Immature natural killer cell (primary cell): Measurements from ENCODE around the gene C5orf58. TPM values are rescaled to one million over a fixed set of nuclear protein-coding genes. Genes with fewer than 3 reads are reported as not detected.

Experiments
- DNase-seq, 3 donors: peaks; one replicate each; pipeline ENCODE4 v3.0.0; 2022; ENCODE audit warnings: mixed read lengths in 1 of 3
- H3K27ac Mint-ChIP-seq, 6 donors: one replicate each; pipeline ENCODE4 v1.8.0; 2020; ENCODE audit warnings: mixed read lengths in 6 of 6, mild to moderate bottlenecking in 5 of 6, inconsistent platforms in 4 of 6, moderate library complexity in 3 of 6
- H3K27me3 Mint-ChIP-seq, 3 donors: one replicate each; pipeline ENCODE4 v1.8.0; 2020 to 2021; ENCODE audit warnings: low read depth in 3 of 3, mild to moderate bottlenecking in 3 of 3, mixed read lengths in 3 of 3, moderate library complexity in 3 of 3, inconsistent platforms in 1 of 3
- H3K36me3 Mint-ChIP-seq, 3 donors: one replicate each; pipeline ENCODE4 v1.8.0; 2020; ENCODE audit warnings: mixed read lengths in 3 of 3, inconsistent platforms in 2 of 3, mild to moderate bottlenecking in 2 of 3
- H3K4me1 Mint-ChIP-seq, 2 donors: one replicate each; pipeline ENCODE4 v1.8.0; 2020; ENCODE audit warnings: inconsistent platforms in 2 of 2, mild to moderate bottlenecking in 2 of 2, mixed read lengths in 2 of 2, moderate library complexity in 1 of 2
- H3K4me3 Mint-ChIP-seq, 5 donors: one replicate each; pipeline ENCODE4 v1.8.0; 2020; ENCODE audit warnings: mild to moderate bottlenecking in 5 of 5, mixed read lengths in 5 of 5, inconsistent platforms in 3 of 5, moderate library complexity in 3 of 5
- H3K9me3 Mint-ChIP-seq, 6 donors: one replicate each; pipeline ENCODE4 v1.8.0; 2020; ENCODE audit warnings: mild to moderate bottlenecking in 6 of 6, mixed read lengths in 6 of 6, inconsistent platforms in 4 of 6, moderate library complexity in 3 of 6
- polyA plus RNA-seq, 3 donors: library from polyadenylated mRNA; unstranded; fragments of 300-500 nt; fragmentation: Illumina TruSeq; gene quantifications; one replicate each; pipeline ENCODE4 v1.2.3, GENCODE V29; 2021

The C5orf58 gene
- polyA plus RNA-seq: 1 to 10 TPM in 1 of 3 donors, under 1 TPM in 1, not detected in 1; 0.23 to 1.9 TPM

- no peaks in the 10 kb centered on the region for H3K27me3 Mint-ChIP-seq
- H3K9me3 Mint-ChIP-seq: no peaks in the 10 kb centered on the region
- peaks cover 0 to 7% (median 0%) of the 10 kb centered on the region in 3 donors for H3K36me3 Mint-ChIP-seq
- no peaks in the 10 kb centered on the region for H3K4me1 Mint-ChIP-seq
- H3K4me3 Mint-ChIP-seq: no peak within 1 kb of the TSS
- DNase-seq: no peak
- peak within 1 kb of the TSS in 1 of 6 donors; percentile 17 for H3K27ac Mint-ChIP-seq
Observed at GRCh38 chr5:170232786-170233185, at the start of gene C5orf58. TSS of gene C5orf58 (plus strand) at chr5:170232985. CDS start at chr5:170234977, 1,992 bp downstream.

GRCh38 chr5:170183816-170184687, 48.7 kb upstream of the C5orf58 start:
- H3K27me3 Mint-ChIP-seq: no peaks in the 10 kb centered on the region
- no peak overlapping the region for H3K4me3 Mint-ChIP-seq
- H3K27ac Mint-ChIP-seq: no peak overlapping the region
- H3K9me3 Mint-ChIP-seq: no peaks in the 10 kb centered on the region
- peak in 2 of 3 donors; percentile 6 to 15 for DNase-seq
- no peaks in the 10 kb centered on the region for H3K36me3 Mint-ChIP-seq
- no peaks in the 10 kb centered on the region for H3K4me1 Mint-ChIP-seq

GRCh38 chr5:170184737-170185136, 48.0 kb upstream of the C5orf58 start:
- no peaks in the 10 kb centered on the region for H3K36me3 Mint-ChIP-seq
- no peaks in the 10 kb centered on the region for H3K27me3 Mint-ChIP-seq
- no peaks in the 10 kb centered on the region for H3K4me1 Mint-ChIP-seq
- no peak overlapping the region for H3K27ac Mint-ChIP-seq
- no peaks in the 10 kb centered on the region for H3K9me3 Mint-ChIP-seq
- DNase-seq: no peak
- H3K4me3 Mint-ChIP-seq: no peak overlapping the region

GRCh38 chr5:170186156-170186555, 46.6 kb upstream of the C5orf58 start:
- Mint-ChIP-seq H3K9me3 (no peaks in the 10 kb centered on the region), H3K4me3 (no peak overlapping the region), H3K36me3 (no peaks in the 10 kb centered on the region), H3K27me3 (no peaks in the 10 kb centered on the region), H3K4me1 (no peaks in the 10 kb centered on the region), H3K27ac (no peak overlapping the region)
- no peak for DNase-seq

GRCh38 chr5:170186856-170187255, 45.9 kb upstream of the C5orf58 start:
- no peaks in the 10 kb centered on the region for H3K36me3 Mint-ChIP-seq
- no peak for DNase-seq
- H3K27me3 Mint-ChIP-seq: no peaks in the 10 kb centered on the region
- no peak overlapping the region for H3K27ac Mint-ChIP-seq
- no peaks in the 10 kb centered on the region for H3K4me1 Mint-ChIP-seq
- no peaks in the 10 kb centered on the region for H3K9me3 Mint-ChIP-seq
- no peak overlapping the region for H3K4me3 Mint-ChIP-seq

GRCh38 chr5:170190436-170191134, 42.2 kb upstream of the C5orf58 start:
- peaks cover 0 to 2% (median 0%) of the 10 kb centered on the region in 3 donors for H3K27me3 Mint-ChIP-seq
- no peaks in the 10 kb centered on the region for H3K4me1 Mint-ChIP-seq
- no peak overlapping the region for H3K27ac Mint-ChIP-seq
- DNase-seq: no peak
- H3K4me3 Mint-ChIP-seq: no peak overlapping the region
- no peaks in the 10 kb centered on the region for H3K9me3 Mint-ChIP-seq
- no peaks in the 10 kb centered on the region for H3K36me3 Mint-ChIP-seq

- Mint-ChIP-seq H3K36me3 (no peaks in the 10 kb centered on the region), H3K4me1 (no peaks in the 10 kb centered on the region), H3K27ac (no peak overlapping the region), H3K4me3 (no peak overlapping the region), H3K9me3 (no peaks in the 10 kb centered on the region), H3K27me3 (peaks cover 0 to 4% (median 0%) of the 10 kb centered on the region in 3 donors)
- DNase-seq: no peak
Observed at GRCh38 chr5:170192829-170193228, 40.0 kb upstream of the C5orf58 start.

- peaks cover 0 to 4% (median 0%) of the 10 kb centered on the region in 3 donors for H3K27me3 Mint-ChIP-seq
- no peak for DNase-seq
- no peak overlapping the region for H3K4me3 Mint-ChIP-seq
- H3K36me3 Mint-ChIP-seq: no peaks in the 10 kb centered on the region
- H3K4me1 Mint-ChIP-seq: no peaks in the 10 kb centered on the region
- no peak overlapping the region for H3K27ac Mint-ChIP-seq
- H3K9me3 Mint-ChIP-seq: no peaks in the 10 kb centered on the region
Observed at GRCh38 chr5:170195961-170196360, 36.8 kb upstream of the C5orf58 start.

GRCh38 chr5:170200876-170201275, 31.9 kb upstream of the C5orf58 start:
- Mint-ChIP-seq H3K27ac (no peak overlapping the region), H3K27me3 (peaks cover 0 to 3% (median 0%) of the 10 kb centered on the region in 3 donors), H3K4me1 (no peaks in the 10 kb centered on the region), H3K36me3 (peaks cover 0 to 3% (median 0%) of the 10 kb centered on the region in 3 donors), H3K4me3 (no peak overlapping the region), H3K9me3 (no peaks in the 10 kb centered on the region)
- DNase-seq: no peak

GRCh38 chr5:170201311-170201710, 31.5 kb upstream of the C5orf58 start:
- peaks cover 0 to 3% (median 0%) of the 10 kb centered on the region in 3 donors for H3K36me3 Mint-ChIP-seq

GRCh38 chr5:170202117-170202516, 30.7 kb upstream of the C5orf58 start:
- H3K4me1 Mint-ChIP-seq: no peaks in the 10 kb centered on the region
- H3K36me3 Mint-ChIP-seq: peaks cover 0 to 3% (median 0%) of the 10 kb centered on the region in 3 donors
- H3K9me3 Mint-ChIP-seq: no peaks in the 10 kb centered on the region
- H3K4me3 Mint-ChIP-seq: no peak overlapping the region
- no peak overlapping the region for H3K27ac Mint-ChIP-seq
- peaks cover 0 to 3% (median 2%) of the 10 kb centered on the region in 3 donors for H3K27me3 Mint-ChIP-seq
- no peak for DNase-seq

More at GRCh38 chr5:170201311-170201710, 31.5 kb upstream of the C5orf58 start:
- Mint-ChIP-seq H3K4me1 (no peaks in the 10 kb centered on the region), H3K9me3 (no peaks in the 10 kb centered on the region), H3K27ac (no peak overlapping the region), H3K27me3 (peaks cover 0 to 3% (median 0%) of the 10 kb centered on the region in 3 donors), H3K4me3 (no peak overlapping the region)
- DNase-seq: no peak

- DNase-seq: no peak
- no peak overlapping the region for H3K4me3 Mint-ChIP-seq
- H3K27ac Mint-ChIP-seq: no peak overlapping the region
- peaks cover 0 to 3% (median 2%) of the 10 kb centered on the region in 3 donors for H3K27me3 Mint-ChIP-seq
- H3K36me3 Mint-ChIP-seq: peaks cover 0 to 3% (median 0%) of the 10 kb centered on the region in 3 donors
- H3K4me1 Mint-ChIP-seq: no peaks in the 10 kb centered on the region
- H3K9me3 Mint-ChIP-seq: no peaks in the 10 kb centered on the region
Observed at GRCh38 chr5:170204202-170204601, 28.6 kb upstream of the C5orf58 start.

- Mint-ChIP-seq H3K27ac (no peak overlapping the region), H3K27me3 (peaks cover 0 to 3% (median 2%) of the 10 kb centered on the region in 3 donors), H3K36me3 (peaks cover 0 to 3% (median 0%) of the 10 kb centered on the region in 3 donors), H3K9me3 (peaks cover 0 to 2% (median 0%) of the 10 kb centered on the region in 6 donors), H3K4me3 (no peak overlapping the region), H3K4me1 (no peaks in the 10 kb centered on the region)
- no peak for DNase-seq
Observed at GRCh38 chr5:170206216-170206615, 26.6 kb upstream of the C5orf58 start.

GRCh38 chr5:170206958-170207357, 25.8 kb upstream of the C5orf58 start:
- Mint-ChIP-seq H3K4me3 (no peak overlapping the region), H3K27me3 (peaks cover 0 to 3% (median 2%) of the 10 kb centered on the region in 3 donors), H3K36me3 (peaks cover 0 to 3% (median 0%) of the 10 kb centered on the region in 3 donors), H3K4me1 (no peaks in the 10 kb centered on the region), H3K9me3 (peaks cover 0 to 2% (median 0%) of the 10 kb centered on the region in 6 donors), H3K27ac (no peak overlapping the region)
- no peak for DNase-seq
